ENCODE measurements around the gene HIVEP3. TPM values are rescaled to one million over a fixed set of nuclear protein-coding genes. Genes with fewer than 3 reads are reported as not detected.

HIVEP3 gene
- total RNA-seq, 1 donor from 2014 or later: 11.6 TPM

- no peak for TF ChIP-seq CTCF (IDR thresholded peaks at IDR 0.05)
Measured at GRCh38 chr1:41580520-41581172, 338.1 kb downstream of the HIVEP3 start.

GRCh38 chr1:41580021-41580420 is 338.7 kb downstream of the HIVEP3 start:
- H3K9me3 ChIP-seq: no peaks in the 10 kb centered on the region
- ATAC-seq (no peak), DNase-seq (no peak)
- no peaks in the 10 kb centered on the region for H3K27me3 ChIP-seq (ENCODE audit: low read depth)
- H3K4me3 ChIP-seq: no peak overlapping the region
- H3K36me3 ChIP-seq: peaks cover 8% of the 10 kb centered on the region
- H3K4me1 ChIP-seq: no peaks in the 10 kb centered on the region
- no peak for TF ChIP-seq CTCF (IDR thresholded peaks at IDR 0.05)
- intact Hi-C loops (cut with DNase I): no loop called here
- H3K27ac ChIP-seq: no peak overlapping the region

More at GRCh38 chr1:41580520-41581172, 338.1 kb downstream of the HIVEP3 start:
- no peaks in the 10 kb centered on the region for H3K27me3 ChIP-seq (ENCODE audit: low read depth)
- H3K4me1 ChIP-seq: no peaks in the 10 kb centered on the region
- intact Hi-C loops (cut with DNase I): no loop called here
- H3K36me3 ChIP-seq: peaks cover 8% of the 10 kb centered on the region
- no peaks in the 10 kb centered on the region for H3K9me3 ChIP-seq
- no peak overlapping the region for H3K27ac ChIP-seq
- DNase-seq (no peak), ATAC-seq (no peak)
- H3K4me3 ChIP-seq: no peak overlapping the region

- peaks cover 8% of the 10 kb centered on the region for H3K4me1 ChIP-seq
- intact Hi-C loops (cut with DNase I): no loop called here
- H3K9me3 ChIP-seq: no peaks in the 10 kb centered on the region
- ATAC-seq: no peak
- no peak overlapping the region for H3K4me3 ChIP-seq
- H3K27me3 ChIP-seq (ENCODE audit: low read depth): no peaks in the 10 kb centered on the region
- H3K36me3 ChIP-seq: peaks cover 1% of the 10 kb centered on the region
- no peak for DNase-seq
- H3K27ac ChIP-seq: no peak overlapping the region
- peak; percentile 47 for TF ChIP-seq CTCF (IDR thresholded peaks at IDR 0.05)
Measured at GRCh38 chr1:41578712-41579335, 339.9 kb downstream of the HIVEP3 start.

GRCh38 chr1:41576620-41577019 is 342.1 kb downstream of the HIVEP3 start:
- ATAC-seq (no peak), DNase-seq (no peak)
- intact Hi-C loops (cut with DNase I): no loop called here
- H3K27ac ChIP-seq: no peak overlapping the region
- no peak for TF ChIP-seq CTCF (IDR thresholded peaks at IDR 0.05)
- peaks cover 9% of the 10 kb centered on the region for H3K4me1 ChIP-seq
- H3K36me3 ChIP-seq: no peaks in the 10 kb centered on the region
- no peak overlapping the region for H3K4me3 ChIP-seq
- H3K9me3 ChIP-seq: no peaks in the 10 kb centered on the region
- no peaks in the 10 kb centered on the region for H3K27me3 ChIP-seq (ENCODE audit: low read depth)

GRCh38 chr1:41576206-41576605 is 342.5 kb downstream of the HIVEP3 start:
- Histone ChIP-seq H3K27ac (no peak overlapping the region), H3K4me1 (peaks cover 9% of the 10 kb centered on the region), H3K9me3 (no peaks in the 10 kb centered on the region), H3K4me3 (no peak overlapping the region), H3K36me3 (no peaks in the 10 kb centered on the region), H3K27me3 (ENCODE audit: low read depth) (no peaks in the 10 kb centered on the region)
- intact Hi-C loops (cut with DNase I): no loop called here
- TF ChIP-seq CTCF (IDR thresholded peaks at IDR 0.05): no peak
- ATAC-seq: no peak
- DNase-seq: no peak
